GM18951 (cell line): ENCODE results near the gene SVIL.
"Not testable (repeated sequence)": the region's sequence is repeated elsewhere in the genome, so short reads cannot be mapped to it uniquely, and the experiment has no call there.

ENCODE experiments used
- POLR2A ChIP-seq: IDR thresholded peaks from 4 replicates; pipeline ENCODE4 v1.6.1; 2011; ENCODE audit warnings: mild to moderate bottlenecking; ENCODE audit not compliant: insufficient read length, insufficient read depth; ENCODE audit errors: extremely low read depth
- in situ Hi-C: fragments of 300-500 bp; cut with MboI; formaldehyde crosslinking; loops from one replicate; pipeline ENCODE4 v1.12.0; 2022; ENCODE audit warnings: low sequenced_read_pairs, mixed read lengths, inconsistent platforms; ENCODE audit not compliant: unreplicated experiment

The SVIL gene

GRCh38 chr10:29596826-29597225 is 37.9 kb downstream of the SVIL start:
- in situ Hi-C loops, result no loop called here
- no peak for TF ChIP-seq POLR2A

DNA sequence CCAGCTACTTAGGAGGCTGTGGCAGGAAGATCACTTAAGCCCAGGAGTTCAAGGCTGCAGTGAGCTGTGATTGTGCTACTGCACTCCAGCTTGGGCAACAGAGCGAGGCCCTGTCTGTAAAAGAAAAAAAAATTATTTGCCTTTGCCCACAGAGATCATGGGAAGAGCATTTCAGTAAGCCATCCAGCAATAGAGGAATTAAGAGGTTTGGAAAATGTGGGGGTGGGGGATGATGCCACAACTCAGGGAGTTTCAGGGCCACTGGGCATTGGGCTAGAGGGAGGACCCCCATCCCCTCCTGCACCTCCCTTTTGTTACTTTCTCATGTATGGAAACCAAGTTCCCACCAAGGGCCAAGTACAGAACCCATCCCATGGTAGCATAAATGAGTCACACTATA is 38.4 kb downstream of the SVIL start:
- in situ Hi-C loops, result no loop called here

DNA sequence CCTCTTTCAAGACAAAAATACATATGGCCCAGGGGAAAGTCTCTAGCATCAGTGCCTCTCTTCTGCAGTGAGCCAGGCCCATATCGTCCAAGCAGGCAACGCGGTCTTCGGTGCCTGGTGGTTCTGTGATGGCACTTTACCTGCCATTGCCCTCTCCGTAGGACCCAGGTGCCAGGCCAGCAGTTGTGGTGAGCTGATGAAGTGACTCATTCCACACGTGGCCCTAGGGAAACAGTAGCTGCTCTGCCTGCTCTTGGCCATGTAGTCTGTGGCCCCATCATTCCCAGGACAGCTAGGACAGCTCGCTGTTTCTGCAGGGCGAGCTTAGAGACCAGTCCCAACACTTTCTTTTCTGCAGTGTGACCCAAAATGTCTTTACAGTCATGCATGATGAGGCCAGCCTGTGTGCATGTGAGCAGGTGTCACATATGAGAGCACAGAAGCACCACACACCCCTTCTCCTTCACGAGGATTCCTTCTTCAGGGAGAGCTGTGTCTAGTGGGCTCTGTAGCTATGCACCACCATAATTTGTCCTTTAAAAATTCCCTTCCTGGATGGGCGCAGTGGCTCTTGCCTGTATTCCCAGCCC is 39.0 kb downstream of the SVIL start:
- in situ Hi-C loops, result no loop called here
- no peak for TF ChIP-seq POLR2A

More for the DNA sequence above, 38.4 kb downstream of the SVIL start:
- TF ChIP-seq POLR2A, result no peak

DNA sequence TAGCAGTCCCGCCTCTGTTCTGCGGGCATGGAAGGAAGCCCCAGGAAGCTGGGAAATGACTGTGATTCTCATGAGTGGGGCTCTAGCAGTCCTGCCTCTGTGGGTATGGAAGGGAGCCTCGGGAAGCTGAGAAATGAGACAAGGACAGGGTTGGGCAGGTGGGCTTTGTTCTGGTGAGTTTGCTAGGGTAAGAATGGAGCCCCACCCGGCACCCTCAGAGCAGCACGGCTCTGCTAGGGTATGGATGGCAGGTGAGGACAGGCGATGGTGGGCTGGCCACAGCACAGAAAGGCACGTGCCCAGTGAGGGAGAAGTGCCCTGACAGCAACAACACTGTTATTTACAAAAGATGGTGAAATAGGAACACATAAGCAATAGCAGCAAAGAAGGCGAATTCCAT is 39.6 kb downstream of the SVIL start:
- in situ Hi-C loops, result no loop called here

GRCh38 chr10:29591651-29591968 is 43.2 kb downstream of the SVIL start:
- TF ChIP-seq POLR2A, result no peak
- in situ Hi-C loops, result no loop called here

More for the DNA sequence above, 39.6 kb downstream of the SVIL start:
- no peak for TF ChIP-seq POLR2A

DNA sequence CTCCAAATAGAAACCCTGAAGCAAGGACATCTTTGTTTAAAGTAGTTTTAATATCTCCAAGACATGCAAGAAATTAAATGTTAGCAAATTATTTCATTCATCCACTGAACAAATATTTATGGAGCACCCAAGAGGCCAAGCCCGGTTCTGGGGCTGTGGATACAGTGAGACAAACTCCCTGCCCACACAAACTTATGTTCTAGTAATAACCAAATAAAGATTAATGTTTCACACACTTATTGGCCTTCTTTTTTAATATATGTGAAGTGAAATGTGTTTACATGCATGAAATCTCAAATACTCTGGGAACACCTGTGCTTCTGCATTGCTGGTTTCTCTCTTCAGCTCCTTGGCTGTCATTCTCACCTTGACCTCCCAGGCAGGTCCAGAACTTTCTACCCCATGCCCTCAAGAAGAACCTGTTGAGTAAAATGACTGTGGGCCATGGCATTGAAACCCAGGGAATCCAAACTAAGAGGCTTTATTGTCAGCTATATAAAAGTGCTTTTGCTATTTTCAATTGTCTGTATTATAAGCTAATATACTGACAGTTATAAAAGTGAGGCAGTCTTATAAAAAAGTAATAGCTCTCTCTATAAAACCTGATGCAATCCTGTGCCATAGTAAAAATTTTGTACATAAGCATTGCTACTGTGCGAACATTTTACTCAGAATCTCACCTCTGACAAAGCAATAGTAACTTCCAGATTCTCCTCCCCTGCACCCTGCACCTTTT is 43.7 kb downstream of the SVIL start:
- no peak for TF ChIP-seq POLR2A
- in situ Hi-C loops, result no loop called here

GRCh38 chr10:29588629-29589421 is 45.9 kb downstream of the SVIL start:
- TF ChIP-seq POLR2A, result no peak
- in situ Hi-C loops, result no loop called here

- in situ Hi-C loops, result not testable (repeated sequence)
Observed at GRCh38 chr10:29587750-29588628, 46.8 kb downstream of the SVIL start.

- in situ Hi-C loops, result not testable (repeated sequence)
Observed at GRCh38 chr10:29587102-29587749, 47.5 kb downstream of the SVIL start.

GRCh38 chr10:29586509-29586908 is 48.3 kb downstream of the SVIL start:
- TF ChIP-seq POLR2A, result no peak
- in situ Hi-C loops, result no loop called here

GRCh38 chr10:29585488-29585976 is 49.2 kb downstream of the SVIL start:
- no peak for TF ChIP-seq POLR2A
- in situ Hi-C loops, result no loop called here

DNA sequence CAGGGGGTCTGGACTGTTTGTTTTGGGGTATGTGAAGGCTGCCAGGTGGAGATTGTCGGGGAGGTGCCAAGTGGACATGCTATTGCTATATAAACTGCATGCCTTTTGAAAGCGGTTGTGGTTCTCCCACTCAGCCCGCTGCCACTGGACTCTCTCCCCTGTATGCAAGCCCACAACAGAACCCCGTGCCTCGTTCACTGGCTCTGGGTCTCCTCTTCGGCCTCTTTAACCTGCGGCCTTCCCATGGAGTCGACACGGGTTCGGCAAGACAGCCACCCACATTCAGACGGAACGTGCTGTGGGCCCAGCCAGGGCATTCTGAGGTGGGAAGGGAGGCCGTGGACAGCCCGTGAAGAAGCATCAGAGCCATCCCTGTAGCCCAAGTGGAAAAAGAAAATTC is 50.3 kb downstream of the SVIL start:
- no peak for TF ChIP-seq POLR2A
- in situ Hi-C loops, result no loop called here

DNA sequence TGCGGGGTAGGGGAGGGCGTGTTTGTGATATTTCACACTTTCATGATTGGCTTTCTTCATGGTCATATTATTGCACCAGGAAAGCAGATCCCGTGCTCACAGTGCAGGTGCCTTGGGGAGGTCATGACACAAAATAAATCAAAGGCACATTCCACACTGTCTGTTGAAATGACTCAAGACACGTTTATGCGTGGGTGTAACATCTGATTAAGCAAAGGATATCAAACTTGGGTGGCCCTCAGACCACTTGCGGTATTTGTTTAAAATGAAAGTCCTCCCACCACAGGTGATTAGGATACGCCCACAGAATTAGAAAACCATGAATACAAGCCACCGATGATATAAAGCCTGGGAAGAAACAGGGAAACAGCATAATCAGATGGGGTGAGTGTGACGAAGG is 51.1 kb downstream of the SVIL start:
- no peak for TF ChIP-seq POLR2A
- in situ Hi-C loops, result no loop called here

DNA sequence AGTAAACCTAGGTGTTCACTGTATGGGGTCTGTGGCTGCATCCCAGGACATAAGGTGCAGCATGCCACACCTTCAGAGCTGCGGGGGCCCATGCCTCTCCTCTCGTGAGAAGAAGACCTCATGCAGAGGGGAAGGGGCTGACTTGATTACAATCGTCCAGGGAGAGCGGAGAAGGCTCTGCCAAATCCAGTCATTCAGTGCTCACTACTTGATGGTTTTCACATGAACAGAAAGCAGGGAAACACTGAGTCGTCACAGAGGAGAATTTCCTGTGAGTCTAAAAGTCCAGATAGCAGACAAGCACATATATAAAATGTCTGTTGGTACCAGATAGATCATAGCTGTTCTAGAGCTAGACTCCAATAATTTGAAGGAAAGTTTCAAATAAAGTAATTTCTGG is 52.0 kb downstream of the SVIL start:
- in situ Hi-C loops, result not testable (repeated sequence)
